Neuronal stem cell (in vitro differentiated cells): ENCODE results near the gene ZNF488.

Experiments used
- DNase-seq: peaks from one replicate; pipeline ENCODE4 v3.0.0-alpha.2; 2013; ENCODE audit warnings: low spot score
- H2AFZ ChIP-seq: one replicate; pipeline ENCODE4 v1.6.1; 2013; ENCODE audit warnings: mild to moderate bottlenecking, low read length, inconsistent platforms
- H2AK5ac ChIP-seq: 2 replicates; pipeline ENCODE4 v1.6.1; 2013; ENCODE audit warnings: low read depth, mild to moderate bottlenecking, inconsistent platforms, low read length, moderate library complexity, mixed read lengths
- H2BK120ac ChIP-seq: 2 replicates; pipeline ENCODE4 v1.6.1; 2013; ENCODE audit warnings: low read depth, mild to moderate bottlenecking, inconsistent platforms, low read length, moderate library complexity, mixed read lengths
- H2BK12ac ChIP-seq: one replicate; pipeline ENCODE4 v1.6.1; 2013; ENCODE audit warnings: low read length, inconsistent platforms
- H2BK15ac ChIP-seq: 2 replicates; pipeline ENCODE4 v1.6.1; 2013; ENCODE audit warnings: mild to moderate bottlenecking, low read length, inconsistent platforms, mixed read lengths
- H2BK5ac ChIP-seq: one replicate; pipeline ENCODE4 v1.6.1; 2013; ENCODE audit warnings: inconsistent platforms, mild to moderate bottlenecking, low read length, moderate library complexity
- H3K14ac ChIP-seq: one replicate; pipeline ENCODE4 v1.6.1; 2013; ENCODE audit warnings: low read length, inconsistent platforms
- H3K18ac ChIP-seq: 2 replicates; pipeline ENCODE4 v1.6.1; 2013; ENCODE audit warnings: low read length, inconsistent platforms
- H3K23ac ChIP-seq: 2 replicates; pipeline ENCODE4 v1.6.1; 2013; ENCODE audit warnings: low read depth, mild to moderate bottlenecking, mixed read lengths, low read length, inconsistent platforms; ENCODE audit not compliant: poor library complexity
- H3K27ac ChIP-seq: replicated peaks from 3 replicates; pipeline ENCODE4 v1.5.1; 2013; ENCODE audit warnings: low read length, inconsistent platforms
- H3K27me3 ChIP-seq, 3 experiments: 2 replicates each; pipeline ENCODE4 v1.6.1; 2013; ENCODE audit warnings: low read length in 3 of 3, mild to moderate bottlenecking in 2 of 3, inconsistent platforms in 1 of 3, low read depth in 1 of 3, mixed read lengths in 1 of 3, moderate library complexity in 1 of 3; ENCODE audit not compliant: control insufficient read depth in 3 of 3, insufficient read depth in 3 of 3
- H3K36me3 ChIP-seq, 2 donors: replicated peaks in 1 of 2; 2 replicates each; pipeline ENCODE4 v1.6.1; 2013; ENCODE audit warnings: low read length in 2 of 2; ENCODE audit not compliant: control insufficient read depth in 2 of 2, insufficient read depth in 2 of 2
- H3K4ac ChIP-seq: 2 replicates; pipeline ENCODE4 v1.6.1; 2013; ENCODE audit warnings: inconsistent platforms, mild to moderate bottlenecking, low read length, moderate library complexity
- H3K4me1 ChIP-seq, 2 donors: 1 replicate in 1 of 2; 2 replicates in 1 of 2; pipeline ENCODE4 v1.6.1; 2013; ENCODE audit warnings: low read length in 2 of 2, low read depth in 1 of 2; ENCODE audit not compliant: control insufficient read depth in 2 of 2, insufficient read depth in 1 of 2
- H3K4me2 ChIP-seq: one replicate; pipeline ENCODE4 v1.6.1; 2013; ENCODE audit warnings: mild to moderate bottlenecking, low read length, inconsistent platforms; ENCODE audit not compliant: insufficient read depth, poor library complexity, severe bottlenecking
- H3K4me3 ChIP-seq, 2 donors: 2 replicates each; pipeline ENCODE4 v1.5.1; 2013; ENCODE audit warnings: low read length in 2 of 2, mild to moderate bottlenecking in 2 of 2, inconsistent platforms in 1 of 2, moderate library complexity in 1 of 2
- H3K79me1 ChIP-seq: one replicate; pipeline ENCODE4 v1.6.1; 2013; ENCODE audit warnings: low read depth, mild to moderate bottlenecking, inconsistent platforms, low read length, moderate library complexity
- H3K9ac ChIP-seq: one replicate; pipeline ENCODE4 v1.6.1; 2013; ENCODE audit warnings: mild to moderate bottlenecking, low read depth, low read length, inconsistent platforms; ENCODE audit not compliant: poor library complexity
- H3K9me3 ChIP-seq, 2 donors: replicated peaks in 1 of 2; 2 replicates each; pipeline versions ENCODE3 to v1.6.1; 2013; ENCODE audit warnings: low read length in 2 of 2, mild to moderate bottlenecking in 2 of 2, inconsistent platforms in 1 of 2, low read depth in 1 of 2, mixed read lengths in 1 of 2, moderate library complexity in 1 of 2; ENCODE audit not compliant: control insufficient read depth in 2 of 2, insufficient read depth in 1 of 2
- H4K8ac ChIP-seq: one replicate; pipeline ENCODE4 v1.6.1; 2013; ENCODE audit warnings: low read depth, mild to moderate bottlenecking, inconsistent platforms, low read length, moderate library complexity
- H4K91ac ChIP-seq: one replicate; pipeline ENCODE4 v1.6.1; 2013; ENCODE audit warnings: low read length, low read depth, mild to moderate bottlenecking, inconsistent platforms; ENCODE audit not compliant: poor library complexity
- WGBS, 2 donors: extraction: QIAGEN DNeasy Blood & Tissue Kit; methylation state at CpG; one replicate each; pipeline ENCODE4 v1.1.7; 2013; ENCODE audit warnings: missing lambda C conversion rate in 2 of 2, mixed read lengths in 1 of 2; ENCODE audit not compliant: insufficient read length in 2 of 2, insufficient replicate concordance in 1 of 2; ENCODE audit errors: extremely low coverage in 2 of 2; 5-methylcytosine and 5-hydroxymethylcytosine counted together

Gene ZNF488

DNA sequence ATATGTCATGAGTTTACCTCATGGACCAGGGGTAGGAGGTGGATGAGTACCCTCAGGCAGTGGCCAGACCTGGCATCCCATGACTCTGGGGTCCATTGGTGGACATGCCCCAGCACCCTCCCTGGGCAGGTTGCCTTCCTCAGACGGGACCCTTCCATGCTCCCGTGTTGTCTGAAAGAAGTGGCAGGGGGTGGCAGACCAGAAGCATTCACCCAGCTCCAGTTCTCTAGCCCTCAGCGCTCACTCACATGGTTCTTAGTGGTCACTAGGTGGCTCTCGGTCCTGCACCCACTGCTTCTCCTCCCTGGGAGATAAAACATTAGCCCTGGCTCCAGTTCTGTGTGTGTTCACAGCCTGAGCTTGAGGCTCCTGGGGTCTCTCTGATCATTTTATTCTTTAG, 29.9 kb downstream of the ZNF488 start:
- H3K27me3 ChIP-seq: peaks cover 0 to 6% (median 0%) of the 10 kb centered on the region in 3 experiments
- H4K8ac ChIP-seq: no peak overlapping the region
- H3K4me2 ChIP-seq: no peak overlapping the region
- no peak overlapping the region for H3K4me3 ChIP-seq
- no peaks in the 10 kb centered on the region for H3K9me3 ChIP-seq
- H2BK5ac ChIP-seq: no peak overlapping the region
- H3K36me3 ChIP-seq: no peaks in the 10 kb centered on the region
- H2BK120ac ChIP-seq: no peak overlapping the region
- no peak overlapping the region for H3K9ac ChIP-seq
- H2AK5ac ChIP-seq: no peak overlapping the region
- H3K27ac ChIP-seq: no peak overlapping the region
- H3K23ac ChIP-seq: no peak overlapping the region
- H2BK12ac ChIP-seq: no peak overlapping the region
- no peak for DNase-seq
- no peak overlapping the region for H3K14ac ChIP-seq
- WGBS, 2 donors: no CpG with 5 or more reads among the region's 4 CpGs
- no peak overlapping the region for H3K4ac ChIP-seq
- H3K79me1 ChIP-seq: no peaks in the 10 kb centered on the region
- H4K91ac ChIP-seq: no peak overlapping the region
- no peak overlapping the region for H2AFZ ChIP-seq
- H3K18ac ChIP-seq: no peak overlapping the region
- H3K4me1 ChIP-seq: no peaks in the 10 kb centered on the region
- no peak overlapping the region for H2BK15ac ChIP-seq

DNA sequence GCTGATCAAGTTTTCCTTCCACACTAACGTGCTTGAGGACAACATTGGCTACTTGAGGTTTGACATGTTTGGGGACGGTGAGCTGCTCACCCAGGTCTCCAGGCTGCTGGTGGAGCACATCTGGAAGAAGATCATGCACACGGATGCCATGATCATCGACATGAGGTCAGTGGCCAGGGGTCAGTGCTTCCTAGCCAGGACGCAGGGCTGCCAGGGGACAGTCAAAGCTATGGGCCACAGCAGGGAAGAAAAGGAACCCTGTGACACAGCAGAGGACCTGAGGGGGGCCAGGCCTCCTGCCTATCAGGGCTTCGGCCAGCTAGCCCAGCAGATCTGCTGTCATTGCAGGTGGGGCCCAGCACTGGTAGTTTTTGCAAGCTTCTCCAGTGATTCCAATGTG, 30.7 kb downstream of the ZNF488 start:
- no peak overlapping the region for H2AK5ac ChIP-seq
- no peak overlapping the region for H4K91ac ChIP-seq
- no peak overlapping the region for H2AFZ ChIP-seq
- no peak overlapping the region for H2BK12ac ChIP-seq
- no peaks in the 10 kb centered on the region for H3K36me3 ChIP-seq
- no peak overlapping the region for H3K4me2 ChIP-seq
- DNase-seq: no peak
- WGBS, 2 donors: no CpG with 5 or more reads among the region's 6 CpGs
- no peak overlapping the region for H2BK120ac ChIP-seq
- H3K9me3 ChIP-seq: peaks cover 0 to 1% of the 10 kb centered on the region in 2 donors
- no peak overlapping the region for H3K14ac ChIP-seq
- no peak overlapping the region for H2BK5ac ChIP-seq
- H3K79me1 ChIP-seq: no peaks in the 10 kb centered on the region
- H3K18ac ChIP-seq: no peak overlapping the region
- H3K9ac ChIP-seq: no peak overlapping the region
- H3K4ac ChIP-seq: no peak overlapping the region
- no peak overlapping the region for H3K27ac ChIP-seq
- no peak overlapping the region for H3K4me3 ChIP-seq
- H4K8ac ChIP-seq: no peak overlapping the region
- no peak overlapping the region for H2BK15ac ChIP-seq
- peaks cover 0 to 6% (median 0%) of the 10 kb centered on the region in 3 experiments for H3K27me3 ChIP-seq
- H3K4me1 ChIP-seq: no peaks in the 10 kb centered on the region
- H3K23ac ChIP-seq: no peak overlapping the region

DNA sequence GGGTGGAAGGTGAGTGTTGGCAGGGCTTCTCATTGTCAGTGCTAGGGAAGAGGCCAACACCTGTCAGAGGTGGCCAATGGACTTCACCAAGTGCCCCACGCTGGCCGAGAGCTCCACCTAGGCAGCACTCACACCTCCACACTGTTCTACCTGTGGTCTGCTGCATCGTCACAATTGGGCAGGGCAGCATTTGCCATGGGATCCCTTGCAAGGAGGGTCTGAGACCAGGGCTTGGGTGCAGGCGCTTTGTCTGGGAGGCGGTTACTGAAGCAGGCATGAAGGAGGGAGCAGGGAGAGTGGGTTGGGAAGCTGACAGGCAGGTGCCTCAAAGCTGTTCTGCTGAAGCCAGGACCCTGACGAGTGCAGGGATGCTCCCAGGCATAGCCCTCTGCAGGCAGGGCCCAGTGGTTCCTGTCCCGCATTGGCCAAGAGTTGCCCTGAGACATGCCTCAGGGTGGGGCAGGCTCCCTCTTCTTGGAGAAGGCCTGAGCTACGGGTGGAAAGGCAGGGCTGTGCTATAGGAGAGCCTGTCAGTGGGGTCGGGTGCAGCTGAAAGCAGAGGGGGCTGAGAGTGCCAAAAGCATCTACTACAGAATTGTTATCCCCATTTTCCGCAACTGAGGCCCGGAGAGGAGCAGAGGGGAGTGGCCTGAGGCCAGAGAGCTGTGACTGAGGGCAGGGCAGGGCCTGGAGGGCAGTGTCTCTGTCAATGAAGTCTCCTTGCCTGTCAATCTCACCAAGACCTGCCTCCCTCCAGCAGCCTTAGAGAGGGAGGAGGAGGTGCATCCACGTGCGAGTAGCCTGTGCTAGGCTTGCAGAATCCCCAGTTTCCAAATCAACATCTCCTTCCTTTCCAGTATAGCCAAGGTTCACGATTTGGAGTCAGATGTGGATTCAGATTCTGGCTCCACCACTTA, 31.9 kb downstream of the ZNF488 start:
- no peak overlapping the region for H4K91ac ChIP-seq
- no peaks in the 10 kb centered on the region for H3K36me3 ChIP-seq
- H4K8ac ChIP-seq: no peak overlapping the region
- H3K4ac ChIP-seq: no peak overlapping the region
- DNase-seq: no peak
- H3K23ac ChIP-seq: no peak overlapping the region
- no peak overlapping the region for H3K4me2 ChIP-seq
- no CpG with 5 or more reads among the region's 14 CpGs for WGBS, 2 donors
- no peak overlapping the region for H3K14ac ChIP-seq
- H2BK12ac ChIP-seq: no peak overlapping the region
- H2BK120ac ChIP-seq: no peak overlapping the region
- no peaks in the 10 kb centered on the region for H3K79me1 ChIP-seq
- no peaks in the 10 kb centered on the region for H3K4me1 ChIP-seq
- H3K9ac ChIP-seq: no peak overlapping the region
- H3K9me3 ChIP-seq: peaks cover 0 to 1% of the 10 kb centered on the region in 2 donors
- no peak overlapping the region for H3K4me3 ChIP-seq
- no peak overlapping the region for H2AFZ ChIP-seq
- H3K18ac ChIP-seq: peak overlapping the region; percentile 54
- peaks cover 0 to 6% (median 0%) of the 10 kb centered on the region in 3 experiments for H3K27me3 ChIP-seq
- no peak overlapping the region for H3K27ac ChIP-seq
- no peak overlapping the region for H2BK15ac ChIP-seq
- no peak overlapping the region for H2AK5ac ChIP-seq
- no peak overlapping the region for H2BK5ac ChIP-seq
